Glutamatergic neuron (in vitro differentiated cells): Measurements from ENCODE around the gene CCN2. TPM values are rescaled to one million over a fixed set of nuclear protein-coding genes. Genes with fewer than 3 reads are reported as not detected.

Experiments used
- DNase-seq: peaks from one replicate; pipeline ENCODE4 v3.0.0; 2022
- H3K27ac Mint-ChIP-seq: one replicate; pipeline ENCODE4 v1.8.0; 2020; ENCODE audit warnings: mild to moderate bottlenecking, mixed read lengths, inconsistent platforms; ENCODE audit not compliant: unreplicated experiment
- H3K27me3 Mint-ChIP-seq: one replicate; pipeline ENCODE4 v1.8.0; 2020; ENCODE audit warnings: mild to moderate bottlenecking, moderate library complexity, mixed read lengths, inconsistent platforms; ENCODE audit not compliant: unreplicated experiment
- H3K36me3 Mint-ChIP-seq: one replicate; pipeline ENCODE4 v1.8.0; 2020; ENCODE audit warnings: mild to moderate bottlenecking, mixed read lengths, inconsistent platforms; ENCODE audit not compliant: unreplicated experiment
- H3K4me1 Mint-ChIP-seq: one replicate; pipeline ENCODE4 v1.8.0; 2020; ENCODE audit warnings: mild to moderate bottlenecking, low read depth, mixed read lengths, inconsistent platforms; ENCODE audit not compliant: unreplicated experiment
- H3K4me3 Mint-ChIP-seq: one replicate; pipeline ENCODE4 v1.8.0; 2020; ENCODE audit warnings: mild to moderate bottlenecking, mixed read lengths, inconsistent platforms; ENCODE audit not compliant: unreplicated experiment
- H3K9me3 Mint-ChIP-seq: one replicate; pipeline ENCODE4 v1.8.0; 2020; ENCODE audit warnings: mild to moderate bottlenecking, moderate library complexity, mixed read lengths, inconsistent platforms; ENCODE audit not compliant: unreplicated experiment
- total RNA-seq: library from RNA; stranded (reverse); fragmentation: NEBNext Ultra II Directional; extraction: Animal tissue kit (Norgen Biotek cat#: 25700); gene quantifications from one replicate; pipeline ENCODE4 v1.2.1, GENCODE V29; 2021; ENCODE audit not compliant: unreplicated experiment
- TF ChIP-seq, protein P1 (sequence below): fragments of 200-600 bp; sonication (generic); IDR thresholded peaks from one replicate; pipeline ENCODE4 v1.5.0; 2021; ENCODE audit not compliant: partially characterized antibody, unreplicated experiment

The CCN2 gene
- total RNA-seq, 1 donor from 2014 or later: 1.2 TPM

DNA sequence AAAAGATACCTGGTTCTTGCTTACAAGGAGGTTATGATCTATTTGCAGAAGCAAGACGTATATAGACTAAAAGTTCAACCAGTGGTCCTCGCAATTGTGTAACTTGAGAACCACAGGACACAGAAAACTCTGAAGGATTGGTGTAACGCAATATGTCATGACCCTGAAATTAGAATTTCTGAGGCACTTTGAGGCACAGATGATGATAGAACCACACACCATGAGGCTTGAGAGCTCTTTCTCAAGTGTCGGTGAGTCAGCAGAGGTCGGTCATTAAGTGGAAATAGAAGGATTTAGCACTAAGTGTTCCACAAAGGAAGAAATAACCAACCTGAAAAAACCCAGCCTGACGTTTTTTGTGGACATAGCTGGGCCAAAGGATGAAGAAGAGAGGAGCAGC, 15.3 kb upstream of the CCN2 start:
- Mint-ChIP-seq H3K9me3 (no peaks in the 10 kb centered on the region), H3K4me3 (no peak overlapping the region), H3K27me3 (no peaks in the 10 kb centered on the region), H3K4me1 (no peaks in the 10 kb centered on the region), H3K27ac (no peak overlapping the region), H3K36me3 (no peaks in the 10 kb centered on the region)
- TF ChIP-seq, protein P1, sequence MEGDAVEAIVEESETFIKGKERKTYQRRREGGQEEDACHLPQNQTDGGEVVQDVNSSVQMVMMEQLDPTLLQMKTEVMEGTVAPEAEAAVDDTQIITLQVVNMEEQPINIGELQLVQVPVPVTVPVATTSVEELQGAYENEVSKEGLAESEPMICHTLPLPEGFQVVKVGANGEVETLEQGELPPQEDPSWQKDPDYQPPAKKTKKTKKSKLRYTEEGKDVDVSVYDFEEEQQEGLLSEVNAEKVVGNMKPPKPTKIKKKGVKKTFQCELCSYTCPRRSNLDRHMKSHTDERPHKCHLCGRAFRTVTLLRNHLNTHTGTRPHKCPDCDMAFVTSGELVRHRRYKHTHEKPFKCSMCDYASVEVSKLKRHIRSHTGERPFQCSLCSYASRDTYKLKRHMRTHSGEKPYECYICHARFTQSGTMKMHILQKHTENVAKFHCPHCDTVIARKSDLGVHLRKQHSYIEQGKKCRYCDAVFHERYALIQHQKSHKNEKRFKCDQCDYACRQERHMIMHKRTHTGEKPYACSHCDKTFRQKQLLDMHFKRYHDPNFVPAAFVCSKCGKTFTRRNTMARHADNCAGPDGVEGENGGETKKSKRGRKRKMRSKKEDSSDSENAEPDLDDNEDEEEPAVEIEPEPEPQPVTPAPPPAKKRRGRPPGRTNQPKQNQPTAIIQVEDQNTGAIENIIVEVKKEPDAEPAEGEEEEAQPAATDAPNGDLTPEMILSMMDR: no peak
- DNase-seq: no peak

DNA sequence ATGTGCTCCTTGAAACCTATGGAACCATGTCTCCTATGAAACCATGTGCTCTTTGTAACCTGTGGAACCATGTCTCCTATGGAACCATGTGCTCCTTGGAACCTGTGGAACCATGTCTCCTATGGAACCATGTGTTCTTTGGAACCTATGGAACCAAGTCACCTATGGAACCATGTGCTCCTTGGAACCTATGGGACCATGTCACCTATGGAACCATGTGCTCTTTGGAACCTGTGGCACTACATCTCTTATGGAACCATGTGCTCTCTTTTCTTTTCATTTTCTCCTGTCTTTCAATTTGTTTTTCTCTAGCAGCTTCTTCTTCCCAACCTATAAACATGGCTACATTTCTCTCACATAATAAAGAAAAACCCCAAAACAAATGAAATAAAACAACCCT, 11.9 kb upstream of the CCN2 start:
- TF ChIP-seq, protein P1: no peak
- Mint-ChIP-seq H3K4me3 (no peak overlapping the region), H3K27ac (no peak overlapping the region)

DNA sequence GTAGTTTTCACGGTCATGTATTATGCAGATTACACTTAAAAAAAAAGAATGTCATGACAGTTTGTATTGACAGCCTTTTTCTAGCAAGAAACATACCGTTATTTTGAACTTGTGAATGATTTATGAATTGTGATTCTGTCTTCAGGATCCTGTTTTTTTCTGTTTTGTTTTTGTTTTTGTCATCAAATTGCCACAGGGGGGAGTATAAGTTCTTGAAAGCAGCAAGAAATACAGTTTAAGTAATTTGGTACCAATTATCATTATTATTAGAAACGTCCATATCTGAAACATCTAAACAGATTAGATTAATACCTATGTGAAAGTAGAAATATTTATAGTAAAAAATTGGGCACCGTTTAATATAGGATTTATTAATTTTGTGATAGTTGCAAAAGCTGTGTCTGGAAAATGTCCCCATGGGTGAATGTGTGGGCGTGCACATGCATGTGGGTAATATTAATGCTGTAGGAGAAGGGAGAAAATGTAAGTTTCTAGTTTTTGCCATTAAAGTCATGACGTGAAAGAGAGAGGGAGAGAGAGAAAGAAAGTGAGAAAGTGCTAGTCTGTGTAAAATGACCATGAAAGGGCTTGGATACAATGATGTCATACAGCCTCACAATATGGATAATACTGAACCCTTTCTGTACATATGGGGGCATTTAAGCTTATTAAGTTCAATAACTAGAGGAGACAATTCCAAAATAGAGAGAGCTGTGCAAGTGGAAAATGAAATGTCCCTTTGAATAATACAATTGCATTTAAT, 9.4 kb upstream of the CCN2 start:
- H3K9me3 Mint-ChIP-seq: no peaks in the 10 kb centered on the region
- no peaks in the 10 kb centered on the region for H3K36me3 Mint-ChIP-seq
- no peaks in the 10 kb centered on the region for H3K4me1 Mint-ChIP-seq
- no peak overlapping the region for H3K4me3 Mint-ChIP-seq
- no peaks in the 10 kb centered on the region for H3K27me3 Mint-ChIP-seq
- no peak for DNase-seq
- H3K27ac Mint-ChIP-seq: no peak overlapping the region
- TF ChIP-seq, protein P1: peak; percentile 13

More for the DNA sequence above, 11.9 kb upstream of the CCN2 start:
- Mint-ChIP-seq H3K4me1 (no peaks in the 10 kb centered on the region), H3K27me3 (no peaks in the 10 kb centered on the region), H3K9me3 (no peaks in the 10 kb centered on the region), H3K36me3 (no peaks in the 10 kb centered on the region)
- DNase-seq: no peak

DNA sequence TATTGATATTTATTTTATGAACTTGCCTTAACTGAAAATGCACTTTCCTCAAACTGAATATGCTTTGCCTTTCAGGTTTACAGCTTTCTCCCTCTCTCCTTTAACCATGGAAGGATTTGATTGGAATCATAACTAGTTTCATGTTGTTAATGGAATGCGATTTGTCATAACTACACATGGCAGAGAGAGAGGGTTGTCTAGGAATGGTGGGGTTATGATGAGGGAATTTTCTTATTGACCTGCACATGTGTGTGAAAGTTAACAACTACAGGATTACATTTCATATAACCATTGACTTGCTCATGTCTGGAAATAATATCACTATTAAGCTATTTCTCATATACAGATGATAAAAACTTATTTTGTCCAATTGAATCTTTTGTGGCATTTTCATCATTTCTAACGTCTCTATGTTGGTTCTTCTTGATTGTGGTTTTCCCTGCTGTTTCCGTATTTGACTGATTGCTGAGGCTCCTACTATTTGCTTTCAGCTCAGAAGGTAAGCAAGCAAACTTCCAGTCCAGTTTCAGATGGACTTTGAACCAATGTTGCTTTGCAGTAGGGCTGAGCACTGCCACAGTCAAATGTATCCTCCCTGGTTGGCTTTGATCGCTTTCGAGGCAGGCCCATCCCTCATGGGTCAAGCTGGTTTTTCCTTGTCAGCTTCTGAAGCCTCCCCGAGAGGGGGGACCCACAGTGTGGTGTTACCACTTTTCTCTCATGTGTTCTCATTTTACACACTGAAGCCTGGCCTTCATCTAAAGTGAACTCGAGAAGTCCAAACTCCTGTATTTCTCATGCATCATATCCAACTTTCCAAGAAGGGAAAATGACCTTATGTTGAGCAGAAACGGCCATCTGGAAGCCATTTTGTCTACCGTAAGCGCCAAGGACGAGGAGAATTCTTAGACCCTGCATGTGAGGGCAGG, 7.6 kb upstream of the CCN2 start:
- Mint-ChIP-seq H3K36me3 (no peaks in the 10 kb centered on the region), H3K27ac (no peak overlapping the region), H3K9me3 (no peaks in the 10 kb centered on the region), H3K4me3 (no peak overlapping the region), H3K4me1 (peaks cover 1% of the 10 kb centered on the region), H3K27me3 (no peaks in the 10 kb centered on the region)
- no peak for DNase-seq
- TF ChIP-seq, protein P1: no peak
